GM12878 (cell line): ENCODE results near the gene USP5. TPM values are rescaled to one million over a fixed set of nuclear protein-coding genes. Genes with fewer than 3 reads are reported as not detected.

ENCODE experiments used
- BCL3 ChIP-seq: IDR thresholded peaks from 2 replicates; pipeline ENCODE4 v1.6.1; 2011; ENCODE audit warnings: borderline replicate concordance, low read depth, mild to moderate bottlenecking, moderate library complexity, low read length; ENCODE audit not compliant: insufficient read depth, poor library complexity, severe bottlenecking
- CEBPB ChIP-seq, 2 experiments: fragments of 150-350 bp in 1 of 2; IDR thresholded peaks; 2 replicates each; pipeline ENCODE4 v1.6.1; 2012 to 2014; ENCODE audit warnings: low read depth in 2 of 2, low read length in 2 of 2, borderline replicate concordance in 1 of 2, inconsistent platforms in 1 of 2
- CHD1 ChIP-seq: IDR thresholded peaks from 2 replicates; pipeline ENCODE4 v1.6.1; 2012; ENCODE audit warnings: low read depth, low read length, improper control_type of control experiment
- CTCF ChIP-seq, 3 experiments: IDR thresholded peaks in 2 of 3; conservative IDR thresholded peaks in 1 of 3; 2 replicates each; pipeline ENCODE4 v1.5.1; 2011; ENCODE audit warnings: low read depth in 3 of 3, low read length in 3 of 3, mild to moderate bottlenecking in 3 of 3, control low read depth in 2 of 3, moderate library complexity in 2 of 3, inconsistent platforms in 1 of 3, mixed read lengths in 1 of 3; ENCODE audit not compliant: control insufficient read depth in 2 of 3, insufficient read depth in 1 of 3; ENCODE audit errors: extremely low read depth in 1 of 3
- EED ChIP-seq: sonication (generic); IDR thresholded peaks from 2 replicates; pipeline ENCODE4 v1.6.1; 2016; ENCODE audit warnings: antibody characterized with exemption, low read depth
- EZH2 ChIP-seq: IDR thresholded peaks from 2 replicates; pipeline ENCODE4 v1.6.1; 2012; ENCODE audit warnings: low read depth, mild to moderate bottlenecking, control low read depth, inconsistent platforms, low read length, borderline replicate concordance; ENCODE audit not compliant: control insufficient read depth
- MEF2B ChIP-seq: fragments of 450-650 bp; IDR thresholded peaks from 2 replicates; pipeline ENCODE4 v1.6.1; 2018; ENCODE audit warnings: mild to moderate bottlenecking, moderate library complexity; ENCODE audit not compliant: partially characterized antibody, poor library complexity, severe bottlenecking
- PAX8 ChIP-seq: fragments of 450-650 bp; IDR thresholded peaks from 2 replicates; pipeline ENCODE4 v1.6.1; 2017; ENCODE audit warnings: mild to moderate bottlenecking, moderate library complexity
- PML ChIP-seq: IDR thresholded peaks from 2 replicates; pipeline ENCODE4 v1.6.1; 2012; ENCODE audit warnings: low read length, inconsistent platforms
- POLR2AphosphoS2 ChIP-seq: IDR thresholded peaks from 2 replicates; pipeline ENCODE4 v1.6.1; 2011; ENCODE audit warnings: low read depth, mild to moderate bottlenecking, low read length, improper control_type of control experiment, moderate library complexity
- REST ChIP-seq: IDR thresholded peaks from 2 replicates; pipeline ENCODE4 v1.6.1; 2012; ENCODE audit warnings: mild to moderate bottlenecking, low read depth, low read length
- RFX5 ChIP-seq: IDR thresholded peaks from 2 replicates; pipeline ENCODE4 v1.6.1; 2011; ENCODE audit warnings: low read depth, low read length, improper control_type of control experiment
- SMAD1 ChIP-seq: fragments of 450-650 bp; IDR thresholded peaks from 2 replicates; pipeline ENCODE4 v1.6.1; 2018; ENCODE audit warnings: mild to moderate bottlenecking, low read depth; ENCODE audit not compliant: partially characterized antibody
- SP1 ChIP-seq: IDR thresholded peaks from one replicate; pipeline ENCODE4 v1.6.1; 2011; ENCODE audit warnings: low read depth, low read length
- SREBF2 ChIP-seq: IDR thresholded peaks from 2 replicates; pipeline ENCODE4 v1.6.1; 2012; ENCODE audit warnings: mild to moderate bottlenecking, low read length
- SUZ12 ChIP-seq: fragments of 200-600 bp; sonication (generic); IDR thresholded peaks from one replicate; pipeline ENCODE4 v1.6.1; 2018; ENCODE audit warnings: antibody characterized with exemption, mild to moderate bottlenecking; ENCODE audit not compliant: unreplicated experiment
- TCF7 ChIP-seq: IDR thresholded peaks from 2 replicates; pipeline ENCODE4 v1.6.1; 2014; ENCODE audit warnings: antibody characterized with exemption, borderline replicate concordance
- polyA plus RNA-seq, 11 experiments: library from polyadenylated mRNA; depleted of rRNA in 4 of 11; unstranded in 6 of 11; stranded (reverse) in 5 of 11; fragments of >200 nt; fragmentation: Nextera tagmentation in 4 of 11; fragmentation: Illumina TruSeq in 1 of 11; extraction: Ambion mirVana in 4 of 11; extraction: Trizol in 1 of 11; gene quantifications; 1 replicate in 1 of 11; 2 replicates in 10 of 11; pipeline versions ENCODE4 v1.2.1 to v1.2.3, GENCODE V29; 2011 to 2016; ENCODE audit warnings: inconsistent platforms in 2 of 11, missing spikeins in 2 of 11, low read depth in 1 of 11
- total RNA-seq, 4 experiments: library from RNA; depleted of rRNA in 3 of 4; stranded (reverse); fragments of >200 nt in 3 of 4; fragmentation: Illumina TruSeq in 1 of 4; extraction: Trizol in 1 of 4; gene quantifications; 2 replicates each; pipeline versions ENCODE4 v1.2.1 to v1.2.3, GENCODE V29; 2013 to 2021
- TF ChIP-seq, protein P1 (sequence below): fragments of 450-650 bp; IDR thresholded peaks from 2 replicates; pipeline ENCODE4 v1.6.1; 2016; ENCODE audit warnings: mild to moderate bottlenecking
- TF ChIP-seq, protein P2 (sequence below): IDR thresholded peaks from 2 replicates; pipeline ENCODE4 v1.6.1; 2011; ENCODE audit warnings: mild to moderate bottlenecking, low read depth, low read length, moderate library complexity; ENCODE audit not compliant: insufficient replicate concordance

Gene USP5
- total and polyA plus RNA-seq, 10 of the 15 experiments (the other 5 are each of a cell fraction or from before 2014, with no cell fraction given): 2.5 to 124 (median 74.6) TPM

DNA sequence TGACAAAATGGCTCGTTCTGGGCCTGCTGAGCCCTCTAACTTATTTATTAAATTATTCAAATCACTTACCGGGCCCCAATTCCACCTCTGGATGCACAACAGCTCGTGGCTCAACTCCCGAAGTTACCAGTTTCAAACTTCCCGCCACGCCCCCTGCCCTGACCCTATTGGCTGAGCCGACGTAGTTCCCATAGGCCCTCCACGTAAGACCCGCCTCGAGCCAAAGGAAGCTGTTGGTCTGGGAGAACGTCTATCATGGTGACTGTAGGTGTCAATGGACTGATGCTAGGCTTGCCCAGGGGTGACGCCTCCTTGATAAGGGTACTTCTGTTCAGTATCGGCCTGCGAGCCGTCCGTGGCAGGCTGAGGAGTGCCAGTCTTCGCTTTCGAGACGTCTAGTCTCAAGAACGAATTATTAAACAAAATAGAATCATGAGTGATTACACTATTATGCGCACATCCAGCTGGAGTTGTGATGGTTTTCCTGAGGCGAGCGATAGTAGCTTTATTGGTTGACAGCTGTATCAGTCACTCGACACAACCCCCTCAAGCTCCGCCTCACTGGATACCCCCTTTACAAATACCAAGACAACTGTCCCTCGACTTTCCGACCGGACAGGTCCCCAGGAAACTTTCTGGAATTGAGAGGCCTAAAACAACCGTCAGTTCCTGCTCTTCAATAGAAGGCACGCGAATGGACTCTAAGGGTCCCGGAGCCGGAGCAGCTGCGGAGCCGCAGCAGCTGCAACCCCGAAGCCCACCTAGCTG is 613 bp upstream of the USP5 start, which contains the start of gene CDCA3 (continued):
- TF ChIP-seq CHD1 (0 out of 2 replicates have a peak, but pooled peaks have one; percentile 57), CEBPB (IDR thresholded peaks at IDR 0.05; ENCODE audit: borderline replicate concordance in 1 of 2, low read depth in 2 of 2, low read length in 2 of 2) (no peak), SMAD1 (peak; percentile 64), PML (no peak), TCF7 (no peak), POLR2AphosphoS2 (peak; percentile 77), BCL3 (no peak), REST (no peak), PAX8 (no peak), SP1 (peak; percentile 99), CTCF (IDR thresholded peaks at IDR 0.05 in 2 of 3, conservative IDR thresholded peaks at IDR 0.05 in 1 of 3; ENCODE audit: control insufficient read depth in 2 of 3, extremely low read depth in 1 of 3, insufficient read depth in 1 of 3, low read depth in 3 of 3, low read length in 3 of 3) (no peak), SREBF2 (no peak), RFX5 (0 out of 2 replicates have a peak, but pooled peaks have one; percentile 47), SUZ12 (no peak), EED (no peak), EZH2 (no peak), MEF2B (no peak)
- TF ChIP-seq, protein P1, sequence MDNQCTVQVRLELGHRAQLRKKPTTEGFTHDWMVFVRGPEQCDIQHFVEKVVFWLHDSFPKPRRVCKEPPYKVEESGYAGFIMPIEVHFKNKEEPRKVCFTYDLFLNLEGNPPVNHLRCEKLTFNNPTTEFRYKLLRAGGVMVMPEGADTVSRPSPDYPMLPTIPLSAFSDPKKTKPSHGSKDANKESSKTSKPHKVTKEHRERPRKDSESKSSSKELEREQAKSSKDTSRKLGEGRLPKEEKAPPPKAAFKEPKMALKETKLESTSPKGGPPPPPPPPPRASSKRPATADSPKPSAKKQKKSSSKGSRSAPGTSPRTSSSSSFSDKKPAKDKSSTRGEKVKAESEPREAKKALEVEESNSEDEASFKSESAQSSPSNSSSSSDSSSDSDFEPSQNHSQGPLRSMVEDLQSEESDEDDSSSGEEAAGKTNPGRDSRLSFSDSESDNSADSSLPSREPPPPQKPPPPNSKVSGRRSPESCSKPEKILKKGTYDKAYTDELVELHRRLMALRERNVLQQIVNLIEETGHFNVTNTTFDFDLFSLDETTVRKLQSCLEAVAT: peak; percentile 55; the same call in 1 of the 2 replicates
- TF ChIP-seq, protein P2, sequence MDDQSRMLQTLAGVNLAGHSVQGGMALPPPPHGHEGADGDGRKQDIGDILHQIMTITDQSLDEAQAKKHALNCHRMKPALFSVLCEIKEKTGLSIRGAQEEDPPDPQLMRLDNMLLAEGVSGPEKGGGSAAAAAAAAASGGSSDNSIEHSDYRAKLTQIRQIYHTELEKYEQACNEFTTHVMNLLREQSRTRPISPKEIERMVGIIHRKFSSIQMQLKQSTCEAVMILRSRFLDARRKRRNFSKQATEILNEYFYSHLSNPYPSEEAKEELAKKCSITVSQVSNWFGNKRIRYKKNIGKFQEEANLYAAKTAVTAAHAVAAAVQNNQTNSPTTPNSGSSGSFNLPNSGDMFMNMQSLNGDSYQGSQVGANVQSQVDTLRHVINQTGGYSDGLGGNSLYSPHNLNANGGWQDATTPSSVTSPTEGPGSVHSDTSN: peak; percentile 97
